HG02678 (cell line): ENCODE data around the gene CFAP68.

Experiments used
- ATAC-seq: cut with Tn5 transposase; IDR thresholded peaks from one replicate; pipeline ENCODE4 v1.9.1; 2021; ENCODE audit warnings: mild to moderate bottlenecking, moderate library complexity; ENCODE audit not compliant: unreplicated experiment

The CFAP68 gene, protein sequence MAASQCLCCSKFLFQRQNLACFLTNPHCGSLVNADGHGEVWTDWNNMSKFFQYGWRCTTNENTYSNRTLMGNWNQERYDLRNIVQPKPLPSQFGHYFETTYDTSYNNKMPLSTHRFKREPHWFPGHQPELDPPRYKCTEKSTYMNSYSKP

DNA sequence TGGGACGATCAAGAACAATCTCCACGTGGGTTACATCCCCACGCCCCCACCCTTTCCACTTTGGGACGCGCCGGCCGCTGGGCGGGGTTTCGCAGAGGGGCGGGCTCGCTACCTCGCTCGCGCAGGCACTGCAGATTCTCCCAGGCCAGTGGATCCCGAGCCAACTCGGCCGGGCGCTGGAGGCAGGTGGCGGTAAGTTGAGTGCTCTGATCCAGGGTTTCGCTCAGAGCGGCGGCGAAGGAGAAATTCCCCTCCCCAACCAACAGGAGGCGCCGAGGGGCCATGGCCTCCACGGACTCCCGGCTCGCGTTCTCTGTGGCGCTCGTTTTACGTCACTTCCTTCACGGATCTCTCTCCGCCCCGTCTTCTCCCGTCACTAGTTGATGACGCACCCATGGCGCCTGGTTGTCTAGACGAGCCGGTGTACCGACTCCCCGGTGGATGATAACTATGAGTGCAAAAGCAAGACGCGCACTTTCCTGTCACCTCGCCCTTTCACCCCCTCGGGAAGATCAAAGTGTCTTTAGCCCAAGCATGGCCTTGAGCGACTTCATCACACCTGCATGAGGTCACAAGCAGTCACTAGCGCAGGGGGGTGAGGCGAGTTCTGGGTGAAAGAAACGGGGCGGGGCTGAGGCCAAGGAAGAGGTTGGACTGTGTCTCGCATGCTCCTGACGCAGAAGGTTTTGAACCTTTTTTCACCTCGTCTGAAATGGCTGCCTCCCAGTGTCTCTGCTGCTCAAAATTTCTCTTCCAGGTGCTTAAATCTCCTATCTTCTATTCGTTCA, at the start of gene CFAP68, which contains the start of gene FDXACB1:
Gene CFAP68 (plus strand): TSS at position 693 of the 788 bp plus-strand sequence. CDS start 20 bp downstream, at position 713.
Gene FDXACB1 (minus strand): TSS at position 317 of the 788 bp plus-strand sequence. CDS start 33 bp downstream, at position 284.
- ATAC-seq = peak; percentile 93

DNA sequence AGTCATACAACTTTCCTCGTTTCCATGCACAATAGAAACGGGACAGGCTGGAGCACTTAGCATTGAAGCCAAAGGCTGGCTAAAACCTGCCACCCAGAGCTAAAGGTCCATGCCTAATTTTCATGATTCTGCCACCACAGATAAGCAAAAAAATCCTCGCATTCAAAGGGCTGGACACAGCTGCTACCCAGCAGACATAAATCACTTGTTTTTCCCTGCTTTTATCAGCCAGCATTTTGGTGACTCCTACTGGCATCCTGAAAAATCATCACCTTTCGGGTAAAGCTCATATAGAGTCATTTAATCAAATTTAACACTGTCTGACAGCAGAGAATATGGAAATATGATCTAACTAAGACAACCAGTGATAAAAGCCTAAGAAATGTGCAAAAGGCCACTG, 45.8 kb upstream of the CFAP68 start:
- ATAC-seq = no peak

DNA sequence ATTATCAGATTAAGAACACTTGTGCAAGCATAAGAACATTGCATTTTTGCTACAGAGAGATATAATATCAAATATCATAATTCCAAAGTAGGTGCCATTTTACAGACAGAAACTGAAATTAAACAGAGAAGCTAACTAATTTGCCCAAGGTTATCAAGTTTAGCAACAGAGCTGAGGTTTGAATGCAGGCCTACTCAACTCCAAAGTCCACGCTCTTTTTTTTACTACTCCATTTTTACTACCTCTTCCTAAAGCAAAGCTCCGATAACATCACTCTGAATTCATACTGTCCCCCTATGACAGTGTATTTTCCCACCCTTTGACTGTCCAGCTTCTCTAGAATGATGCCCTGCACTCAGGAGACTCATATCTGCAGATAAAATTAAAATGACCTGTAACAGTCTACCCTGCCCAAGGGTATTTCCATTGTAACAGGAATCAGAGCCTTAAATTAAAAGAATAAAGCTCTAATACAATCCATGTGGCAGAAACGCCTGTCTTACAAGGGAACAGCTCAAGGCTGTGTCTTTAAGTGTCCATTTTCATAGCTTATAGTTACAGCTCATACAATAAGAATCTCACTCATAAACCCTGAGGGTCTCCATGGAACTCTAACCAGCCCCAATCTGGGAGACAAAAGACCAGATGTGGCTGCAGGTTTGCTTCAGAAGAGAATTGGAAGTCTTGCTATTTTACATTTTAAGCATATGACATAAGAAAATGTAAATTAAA, 44.7 kb upstream of the CFAP68 start:
- no peak for ATAC-seq

DNA sequence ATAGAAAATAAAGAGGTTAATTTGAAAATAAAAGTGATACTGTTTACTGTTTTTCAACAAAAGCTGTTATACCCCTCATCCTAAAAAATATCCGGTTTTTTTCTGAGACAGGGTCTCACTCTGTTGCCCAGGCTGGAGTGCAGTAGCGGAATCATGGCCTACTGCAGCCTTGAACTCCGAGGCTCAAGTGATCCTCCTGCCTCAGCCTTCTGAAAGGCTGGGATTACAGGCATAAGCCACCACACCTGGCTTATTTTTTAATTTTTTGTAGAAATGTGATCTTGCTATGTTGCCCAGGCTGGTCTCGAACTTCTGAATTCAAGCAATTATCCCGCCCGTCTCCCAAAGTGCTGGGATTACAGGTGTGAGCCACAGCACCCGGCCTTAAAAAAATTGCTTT, 43.7 kb upstream of the CFAP68 start:
- no peak for ATAC-seq

DNA sequence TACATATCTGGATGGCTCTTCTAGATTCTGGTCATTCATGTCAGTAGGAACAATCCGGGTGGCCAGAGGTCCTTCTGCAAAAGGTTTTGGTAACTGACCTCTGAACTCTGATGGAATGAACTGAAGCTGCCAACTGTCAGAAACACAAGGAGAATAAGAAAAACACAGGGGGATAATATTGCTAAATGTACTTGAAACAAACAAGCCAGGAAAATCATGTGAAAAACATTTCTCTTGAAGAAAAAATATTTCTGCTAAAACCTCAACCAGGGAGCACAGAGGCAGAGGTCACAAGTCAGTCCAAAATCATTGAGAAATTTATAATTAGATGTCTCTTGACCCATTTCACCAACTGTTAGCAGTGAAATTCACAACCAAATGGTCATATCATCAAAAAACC, 43.2 kb upstream of the CFAP68 start:
- no peak for ATAC-seq

DNA sequence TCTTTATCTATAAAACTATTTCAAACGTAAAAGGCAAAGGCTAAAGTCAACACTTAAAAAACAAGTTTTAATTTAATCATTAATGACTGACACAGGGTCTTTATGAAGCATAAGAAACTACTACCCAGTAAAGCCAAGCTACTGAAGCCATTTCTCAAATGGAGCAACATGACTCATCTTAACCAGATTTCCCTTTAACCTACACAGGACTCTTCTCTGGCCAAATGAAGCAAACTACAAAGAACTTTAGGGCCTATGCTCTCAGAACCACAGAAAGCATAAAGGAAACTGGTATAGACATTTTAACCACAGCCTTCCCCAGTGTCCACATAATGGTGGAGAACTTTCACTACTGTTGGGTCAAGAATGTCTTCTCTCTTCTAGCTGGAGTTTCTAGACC, 42.6 kb upstream of the CFAP68 start:
- peak; percentile 84 for ATAC-seq

DNA sequence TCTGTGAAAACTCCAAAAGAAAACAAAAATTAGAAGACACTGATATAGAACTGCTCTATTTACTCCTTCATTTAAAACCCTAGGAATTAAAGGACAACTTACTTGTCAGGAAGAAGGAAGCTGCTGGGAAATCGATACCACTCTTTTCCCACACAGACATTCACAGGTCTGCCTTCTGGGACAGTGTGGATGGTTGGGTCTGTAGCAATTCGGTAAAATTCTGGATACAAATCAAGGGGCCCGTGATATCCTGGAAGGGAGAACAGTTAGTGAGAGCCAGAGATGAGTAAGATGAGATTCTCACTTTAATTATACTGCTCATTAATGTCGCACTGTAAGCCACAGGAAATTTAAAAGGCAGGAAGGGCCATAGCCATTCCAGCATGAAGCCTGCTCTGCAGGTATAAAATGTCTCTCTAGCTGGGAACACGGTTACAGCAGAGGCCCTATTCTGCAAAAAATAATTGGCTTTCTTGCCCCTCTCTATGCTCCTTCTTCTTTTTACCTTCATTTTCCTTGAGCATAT, 41.9 kb upstream of the CFAP68 start:
- ATAC-seq = no peak

DNA sequence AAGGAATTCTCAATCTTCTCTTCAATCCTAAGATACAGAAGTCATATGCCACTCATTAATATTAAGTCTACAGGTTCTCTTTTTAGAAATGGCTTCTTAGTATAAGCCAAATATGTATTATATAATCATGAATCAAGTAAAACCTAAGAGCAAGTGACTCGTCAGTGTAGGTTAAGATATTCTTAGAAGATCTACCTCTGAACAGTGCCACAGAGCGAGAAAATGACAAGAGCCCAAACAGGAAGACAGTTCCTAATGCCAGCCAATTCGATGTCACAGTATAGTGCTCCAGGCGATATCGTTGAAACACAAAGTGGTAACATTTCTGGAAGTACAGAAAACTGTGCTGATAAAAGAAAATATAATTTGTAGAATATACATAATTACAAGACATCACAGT, 41.3 kb upstream of the CFAP68 start:
- ATAC-seq = no peak

DNA sequence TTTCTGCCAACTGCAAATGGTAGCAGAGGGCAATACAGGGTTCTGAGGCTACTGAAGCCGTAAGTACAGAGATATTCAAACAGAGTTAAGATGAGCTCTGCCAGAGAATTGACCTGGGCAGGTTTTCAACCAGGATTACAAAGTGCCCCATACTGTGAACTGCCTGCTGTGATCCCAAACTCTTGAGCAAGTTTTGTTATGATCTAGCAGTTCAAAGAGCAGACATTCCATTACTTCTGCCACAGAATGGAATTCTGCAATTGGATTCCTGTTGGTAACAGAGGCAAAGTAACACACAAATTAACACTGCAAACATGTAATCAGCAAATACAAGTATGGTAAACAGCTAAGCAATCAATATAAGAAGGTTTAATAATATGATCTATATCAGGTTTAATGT, 39.2 kb upstream of the CFAP68 start:
- no peak for ATAC-seq

DNA sequence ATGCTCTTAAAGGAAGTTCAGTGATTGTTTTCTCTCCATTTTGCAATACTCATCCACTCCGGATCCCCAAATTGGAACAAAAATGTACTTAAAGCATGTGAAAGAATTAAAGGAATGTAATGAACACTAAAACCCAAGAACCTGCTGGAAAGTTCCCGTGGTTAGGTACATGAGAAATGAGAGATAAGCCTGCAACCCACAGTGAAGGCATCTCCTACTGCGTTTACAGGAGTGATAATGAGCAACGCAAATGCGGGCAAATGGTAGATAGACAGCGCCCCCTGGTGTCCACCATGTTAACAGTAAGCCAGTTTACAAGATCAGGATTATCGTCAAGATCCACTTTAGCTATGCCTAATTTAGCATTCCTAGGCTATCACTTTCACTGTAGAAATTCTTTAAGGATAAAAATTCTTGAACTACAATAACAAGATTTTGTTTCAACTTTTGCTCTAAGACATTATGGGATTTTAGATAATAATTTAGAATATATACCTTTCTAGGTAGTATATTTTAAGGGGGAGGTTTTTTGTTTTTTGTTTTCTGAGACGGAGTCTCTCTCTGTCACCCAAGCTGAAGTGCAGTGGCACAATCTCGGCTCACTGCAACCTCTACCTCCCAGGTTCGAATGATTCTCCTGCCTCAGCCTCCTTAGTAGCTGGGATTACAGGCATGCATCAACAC, 37.8 kb upstream of the CFAP68 start:
- peak; percentile 45 for ATAC-seq

DNA sequence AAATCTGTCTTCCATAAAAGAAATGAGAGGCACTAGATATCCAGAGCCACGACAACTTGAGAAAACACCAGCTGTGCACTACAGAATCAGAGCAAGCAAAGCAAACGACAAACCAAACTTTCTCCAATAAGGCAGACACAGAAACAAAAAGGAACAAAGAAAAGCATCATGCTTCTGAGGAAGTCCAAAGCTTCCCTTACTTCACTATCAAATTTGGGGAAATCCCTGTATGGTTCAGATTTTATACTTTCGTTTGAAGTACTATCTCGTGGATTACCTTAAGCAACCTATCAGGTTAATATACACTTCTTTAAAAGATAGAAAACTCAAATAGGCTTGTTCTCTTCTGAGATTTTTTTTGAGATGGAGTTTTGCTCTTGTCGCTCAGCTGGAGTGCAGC, 35.7 kb upstream of the CFAP68 start:
- ATAC-seq = no peak

DNA sequence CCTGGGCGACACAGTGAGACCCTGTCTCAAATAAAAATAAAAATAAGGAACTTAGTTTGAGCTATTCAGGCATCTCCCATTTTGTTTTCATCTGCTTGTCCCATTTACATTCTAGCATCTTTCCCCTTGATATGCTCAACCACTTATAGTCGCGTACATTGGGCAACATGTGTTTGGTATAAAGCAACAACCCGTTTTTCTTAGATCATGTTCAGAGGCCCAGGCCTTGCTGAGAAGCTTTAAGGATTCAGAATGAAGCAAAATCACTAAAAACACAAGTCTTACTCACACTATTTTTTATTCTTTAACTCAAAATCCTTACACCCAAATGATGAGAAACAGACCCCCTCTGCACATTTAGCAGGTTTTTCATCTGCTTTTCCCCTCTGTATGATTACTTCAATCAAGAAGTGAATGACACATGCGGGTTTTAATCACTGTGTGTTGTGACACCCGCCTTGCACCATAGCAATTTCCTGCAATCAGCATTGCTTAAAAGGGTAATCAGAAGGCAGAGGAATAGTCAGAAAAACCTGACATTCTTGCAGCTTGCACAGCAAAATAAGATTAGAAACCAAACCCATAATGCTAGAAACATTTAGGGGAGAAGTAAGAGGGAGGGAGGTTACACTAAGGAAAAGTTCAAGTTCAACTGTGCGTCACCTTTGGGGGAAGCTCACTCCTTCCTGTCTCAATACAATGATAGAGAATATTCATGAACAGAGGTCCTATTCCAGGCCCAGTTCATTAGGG, 33.9 kb upstream of the CFAP68 start:
- ATAC-seq = no peak

DNA sequence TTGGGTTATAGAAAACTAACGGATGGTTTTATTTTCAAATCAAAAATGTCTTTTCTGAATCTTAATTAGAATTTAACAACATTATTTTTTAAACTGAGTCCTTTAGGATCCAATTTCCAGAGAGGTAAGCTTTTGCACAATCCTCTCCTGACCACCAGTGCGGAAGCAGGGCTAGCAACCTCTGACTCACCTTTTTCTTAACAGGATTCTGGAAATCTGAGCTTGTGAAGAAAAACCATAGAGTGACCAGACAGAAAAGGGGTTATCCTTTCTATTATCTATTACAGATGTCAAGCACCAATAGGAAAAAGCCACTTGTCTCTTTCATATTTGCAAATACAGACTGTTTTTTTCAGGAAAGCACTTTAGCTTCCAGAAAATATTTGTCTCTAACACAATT, 33.3 kb upstream of the CFAP68 start:
- ATAC-seq = no peak

GRCh38 chr11:111846636-111847035, 32.7 kb upstream of the CFAP68 start:
- no peak for ATAC-seq

DNA sequence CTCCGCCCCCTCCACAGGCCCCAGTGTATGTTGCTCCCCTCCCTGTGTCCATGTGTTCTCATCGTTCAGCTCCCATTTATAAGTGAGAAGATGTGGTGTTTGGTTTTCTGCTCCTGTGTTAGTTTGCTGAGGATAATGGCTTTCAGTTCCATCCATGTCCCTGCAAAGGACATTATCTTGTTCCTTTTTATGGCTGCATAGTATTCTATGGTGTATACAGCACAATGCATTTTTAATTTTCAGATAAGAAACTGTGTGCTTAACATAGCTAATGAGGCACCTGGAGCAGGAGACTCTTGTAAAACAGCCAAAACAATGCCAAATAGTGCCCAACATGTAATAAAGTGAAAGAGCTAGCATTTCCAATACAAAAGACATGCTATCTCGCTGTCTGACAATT, 29.7 kb upstream of the CFAP68 start:
- no peak for ATAC-seq

GRCh38 chr11:111851067-111851466, 28.3 kb upstream of the CFAP68 start:
- ATAC-seq = no peak

- ATAC-seq = no peak
Measured at GRCh38 chr11:111851636-111852035, 27.7 kb upstream of the CFAP68 start.

GRCh38 chr11:111852103-111852502, 27.2 kb upstream of the CFAP68 start:
- no peak for ATAC-seq

DNA sequence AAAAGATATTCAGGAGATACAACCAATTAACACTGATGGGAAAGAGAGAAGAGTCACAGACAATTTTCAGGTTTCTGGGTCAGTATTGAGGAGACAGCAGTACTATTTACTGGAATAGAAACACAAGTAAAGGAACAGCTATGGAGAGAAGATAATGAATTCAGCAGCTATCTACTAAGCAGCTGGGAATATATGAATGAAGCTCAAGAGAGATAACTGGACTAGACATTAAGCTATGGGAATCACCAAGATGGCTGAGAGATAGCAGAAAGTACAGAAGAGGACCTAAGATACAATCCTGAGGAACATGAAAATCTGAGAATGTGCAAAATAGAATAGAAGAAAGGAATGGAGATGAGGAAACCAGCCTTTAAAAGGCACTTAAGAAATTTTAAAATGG, 23.8 kb upstream of the CFAP68 start:
- ATAC-seq = no peak

DNA sequence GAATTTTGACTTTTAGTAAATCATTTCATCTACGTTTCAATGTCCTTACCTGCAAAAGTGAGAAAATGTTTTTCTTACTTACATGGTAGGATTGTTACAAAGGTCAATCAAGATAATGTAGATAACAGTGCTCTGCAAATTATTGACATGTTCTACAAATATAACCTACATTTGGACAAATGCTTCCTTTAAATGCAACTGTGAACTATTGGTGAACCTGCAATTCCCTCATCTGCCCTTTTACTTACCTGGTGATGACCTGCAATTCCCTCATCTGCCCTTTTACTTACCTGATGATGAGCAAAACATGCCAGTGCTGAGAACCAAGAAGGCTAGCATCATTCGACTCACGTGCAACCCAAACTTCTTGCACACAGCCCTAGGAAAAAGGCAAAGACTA, 19.1 kb upstream of the CFAP68 start:
- no peak for ATAC-seq
